Amniotic stem cell (primary cell): ENCODE data around the gene INPP5J.
A peak's percentile ranks its signal among the peaks of the same experiment; 100 is the strongest.
"Not testable (repeated sequence)": the region's sequence is repeated elsewhere in the genome, so short reads cannot be mapped to it uniquely, and the experiment has no call there.

ENCODE experiments used
- DNase-seq: peaks from one replicate; lab custom pipeline; 2025; lab: John Stamatoyannopoulos, UW

The INPP5J gene

GRCh38 chr22:31122532-31123291 lies at the start of gene INPP5J:
Gene INPP5J (plus strand): TSS chr22:31122966. CDS start chr22:31123015, 49 bp downstream.
- peak; percentile 35 for DNase-seq

- not testable (repeated sequence) for DNase-seq
These were observed 49.6 kb upstream of the INPP5J start for GRCh38 chr22:31073125-31073524.

GRCh38 chr22:31073545-31074145 lies 49.1 kb upstream of the INPP5J start:
- not testable (repeated sequence) for DNase-seq

- no peak for DNase-seq
These were observed 46.8 kb upstream of the INPP5J start for GRCh38 chr22:31075961-31076360.

GRCh38 chr22:31077681-31078080 lies 45.1 kb upstream of the INPP5J start:
- DNase-seq: no peak

GRCh38 chr22:31078389-31078788 lies 44.4 kb upstream of the INPP5J start:
- DNase-seq: not testable (repeated sequence)

GRCh38 chr22:31079095-31079642 lies 43.6 kb upstream of the INPP5J start:
- no peak for DNase-seq

GRCh38 chr22:31080164-31080847 lies 42.5 kb upstream of the INPP5J start:
- DNase-seq: no peak

GRCh38 chr22:31080848-31081649 lies 41.7 kb upstream of the INPP5J start, which contains the start of gene SMTN:
Gene SMTN (plus strand): TSS chr22:31081318. CDS start chr22:31083259, 1,941 bp downstream.
- DNase-seq: peak; percentile 79

GRCh38 chr22:31081963-31082605 lies 40.7 kb upstream of the INPP5J start:
- no peak for DNase-seq

GRCh38 chr22:31082606-31083376 lies 40.0 kb upstream of the INPP5J start:
- peak; percentile 33 for DNase-seq

GRCh38 chr22:31083377-31083768 lies 39.4 kb upstream of the INPP5J start:
- no peak for DNase-seq

GRCh38 chr22:31083923-31084810 lies 38.6 kb upstream of the INPP5J start:
- no peak for DNase-seq

GRCh38 chr22:31084811-31085492 lies 37.8 kb upstream of the INPP5J start:
- DNase-seq: peak; percentile 55

- no peak for DNase-seq
These were observed 37.3 kb upstream of the INPP5J start for GRCh38 chr22:31085493-31085824.

- DNase-seq: no peak
These were observed 36.8 kb upstream of the INPP5J start for GRCh38 chr22:31085928-31086327.

- no peak for DNase-seq
These were observed 35.9 kb upstream of the INPP5J start for GRCh38 chr22:31086703-31087330.

- DNase-seq: no peak
These were observed 35.0 kb upstream of the INPP5J start for GRCh38 chr22:31087744-31088215.
